Fibroblast of pulmonary artery (primary cell): ENCODE data around the gene SEMA4C.

Source experiments
- DNase-seq: peaks from one replicate; pipeline ENCODE4 v3.0.0-alpha.2; 2010; ENCODE audit warnings: low read depth
- H3K4me3 ChIP-seq: replicated peaks from 2 replicates; pipeline ENCODE4 v1.5.1; 2011; ENCODE audit warnings: low read depth, mild to moderate bottlenecking, control low read depth, low read length, moderate library complexity
- TF ChIP-seq, protein P1 (sequence below): IDR thresholded peaks from 2 replicates; pipeline ENCODE4 v1.5.1; 2011; ENCODE audit warnings: mild to moderate bottlenecking, control low read depth, low read length, inconsistent platforms; ENCODE audit errors: missing control alignments

SEMA4C gene

DNA sequence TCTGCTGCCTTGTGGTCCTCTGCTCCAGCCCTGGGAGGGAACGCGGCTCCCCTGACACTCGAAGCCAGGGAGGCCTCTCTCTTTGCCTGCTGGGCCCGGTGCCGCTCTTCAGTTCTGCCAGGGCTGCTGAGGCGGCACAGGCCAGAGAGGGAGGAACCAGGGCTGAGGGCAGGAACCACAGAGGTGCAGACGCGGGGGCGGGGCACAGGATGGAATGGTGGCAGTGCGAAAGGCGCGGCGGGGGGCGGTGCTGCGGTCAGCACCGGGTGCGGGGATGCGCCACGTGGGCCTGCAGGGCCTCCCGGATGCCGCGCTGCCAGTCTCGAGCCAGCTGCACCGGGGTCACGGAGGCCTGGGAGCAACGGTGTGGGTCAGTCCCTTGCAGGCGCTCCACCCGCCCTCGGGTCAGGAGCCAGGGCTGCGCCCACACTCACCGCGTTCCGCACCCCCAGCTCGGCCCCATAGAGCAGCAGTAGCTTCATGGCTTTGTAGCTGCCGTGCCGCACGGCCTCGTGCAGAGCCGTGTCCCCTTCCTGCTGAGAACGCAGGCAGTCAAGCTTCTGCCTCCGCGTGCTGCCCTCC is 30.5 kb downstream of the SEMA4C start:
- H3K4me3 ChIP-seq: no peak overlapping the region
- no peak for DNase-seq
- TF ChIP-seq, protein P1, sequence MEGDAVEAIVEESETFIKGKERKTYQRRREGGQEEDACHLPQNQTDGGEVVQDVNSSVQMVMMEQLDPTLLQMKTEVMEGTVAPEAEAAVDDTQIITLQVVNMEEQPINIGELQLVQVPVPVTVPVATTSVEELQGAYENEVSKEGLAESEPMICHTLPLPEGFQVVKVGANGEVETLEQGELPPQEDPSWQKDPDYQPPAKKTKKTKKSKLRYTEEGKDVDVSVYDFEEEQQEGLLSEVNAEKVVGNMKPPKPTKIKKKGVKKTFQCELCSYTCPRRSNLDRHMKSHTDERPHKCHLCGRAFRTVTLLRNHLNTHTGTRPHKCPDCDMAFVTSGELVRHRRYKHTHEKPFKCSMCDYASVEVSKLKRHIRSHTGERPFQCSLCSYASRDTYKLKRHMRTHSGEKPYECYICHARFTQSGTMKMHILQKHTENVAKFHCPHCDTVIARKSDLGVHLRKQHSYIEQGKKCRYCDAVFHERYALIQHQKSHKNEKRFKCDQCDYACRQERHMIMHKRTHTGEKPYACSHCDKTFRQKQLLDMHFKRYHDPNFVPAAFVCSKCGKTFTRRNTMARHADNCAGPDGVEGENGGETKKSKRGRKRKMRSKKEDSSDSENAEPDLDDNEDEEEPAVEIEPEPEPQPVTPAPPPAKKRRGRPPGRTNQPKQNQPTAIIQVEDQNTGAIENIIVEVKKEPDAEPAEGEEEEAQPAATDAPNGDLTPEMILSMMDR: no peak

DNA sequence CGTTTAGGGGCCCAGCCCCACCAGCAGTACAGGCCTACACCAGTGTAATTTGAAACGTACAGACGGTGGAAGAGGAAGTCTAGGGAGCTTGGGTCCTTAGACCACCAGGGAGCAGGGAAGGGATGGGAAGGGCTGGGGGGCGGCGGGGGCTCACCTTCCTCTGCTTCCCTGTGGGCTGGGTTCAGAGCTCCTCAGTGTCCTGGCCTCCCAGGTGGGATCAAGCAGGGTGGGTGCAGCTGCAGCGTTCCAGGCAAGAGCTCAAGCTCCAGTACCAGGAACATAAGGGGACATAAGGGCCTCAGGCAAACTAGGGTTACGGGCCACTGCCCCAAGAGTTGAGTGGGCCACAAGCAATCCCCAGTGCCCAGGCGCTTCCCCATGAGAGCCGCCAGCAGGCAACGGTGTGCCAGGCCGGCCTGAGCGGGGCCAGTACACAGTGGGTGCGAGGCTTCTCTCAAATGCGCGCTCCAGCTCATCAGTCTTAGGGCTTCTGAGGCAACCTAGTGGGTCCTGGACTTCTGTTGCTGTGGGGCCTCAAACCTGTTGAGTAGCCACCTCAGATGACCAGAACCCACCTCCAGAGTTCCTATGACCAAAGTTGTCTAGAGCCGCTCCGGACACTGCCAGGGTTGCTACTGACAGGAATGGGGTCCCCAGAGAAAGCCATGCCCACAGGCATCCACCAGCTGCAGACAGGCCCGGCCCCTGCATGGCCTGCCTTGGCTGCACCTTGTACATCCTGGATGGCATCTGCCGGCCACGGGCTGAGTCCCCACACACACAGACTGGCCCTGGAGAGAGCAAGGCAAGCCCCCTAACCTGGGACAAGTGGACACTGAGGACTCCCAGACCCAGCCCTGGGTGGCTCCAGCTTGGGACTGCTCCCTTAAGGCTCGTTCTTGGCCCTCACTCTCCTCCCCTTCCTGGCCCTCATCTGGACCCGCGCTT is 31.3 kb downstream of the SEMA4C start:
- H3K4me3 ChIP-seq: no peak overlapping the region

DNA sequence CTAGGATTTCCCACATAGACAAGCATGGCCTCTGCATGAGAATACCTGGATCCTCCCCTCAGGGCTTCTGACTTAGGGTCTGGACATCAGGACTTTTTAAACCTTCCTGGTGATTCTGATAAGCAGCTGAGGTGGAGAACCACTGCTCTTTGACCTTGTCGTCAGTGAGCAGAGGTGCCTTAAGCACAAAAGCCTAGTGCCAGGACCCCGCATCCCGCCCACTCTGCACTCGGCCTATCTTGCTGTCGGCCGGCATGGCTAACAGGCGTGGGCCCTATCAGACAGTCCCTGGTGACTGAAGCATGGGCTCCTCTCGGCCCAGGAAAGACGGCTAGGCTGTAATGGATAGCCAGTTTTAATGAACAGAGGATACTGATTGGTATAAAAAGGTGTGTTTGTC is 32.3 kb downstream of the SEMA4C start:
- no peak overlapping the region for H3K4me3 ChIP-seq
- TF ChIP-seq, protein P1: no peak
- no peak for DNase-seq

More for the DNA sequence above, 31.3 kb downstream of the SEMA4C start:
- DNase-seq: no peak
- TF ChIP-seq, protein P1: no peak

DNA sequence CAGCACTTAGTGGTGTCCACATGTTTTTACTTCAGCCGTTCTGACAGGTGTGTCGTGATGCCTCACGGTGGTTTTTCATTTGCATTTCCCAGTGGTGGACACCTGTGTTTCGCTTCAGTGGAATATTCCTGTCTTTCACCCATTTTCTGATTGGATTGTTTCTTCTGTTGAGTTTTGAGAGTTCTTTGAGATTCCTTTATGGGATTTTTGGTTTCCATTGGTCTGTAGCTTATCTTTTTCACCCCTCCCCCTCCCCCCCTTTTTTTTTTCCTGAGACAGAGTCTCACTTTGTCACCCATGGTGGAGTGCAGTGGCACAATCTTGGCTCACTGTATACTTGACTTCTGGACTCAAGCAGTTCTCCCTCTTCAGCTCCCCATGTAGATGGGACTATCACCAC is 34.0 kb downstream of the SEMA4C start:
- DNase-seq: no peak
- no peak overlapping the region for H3K4me3 ChIP-seq
- TF ChIP-seq, protein P1: no peak

DNA sequence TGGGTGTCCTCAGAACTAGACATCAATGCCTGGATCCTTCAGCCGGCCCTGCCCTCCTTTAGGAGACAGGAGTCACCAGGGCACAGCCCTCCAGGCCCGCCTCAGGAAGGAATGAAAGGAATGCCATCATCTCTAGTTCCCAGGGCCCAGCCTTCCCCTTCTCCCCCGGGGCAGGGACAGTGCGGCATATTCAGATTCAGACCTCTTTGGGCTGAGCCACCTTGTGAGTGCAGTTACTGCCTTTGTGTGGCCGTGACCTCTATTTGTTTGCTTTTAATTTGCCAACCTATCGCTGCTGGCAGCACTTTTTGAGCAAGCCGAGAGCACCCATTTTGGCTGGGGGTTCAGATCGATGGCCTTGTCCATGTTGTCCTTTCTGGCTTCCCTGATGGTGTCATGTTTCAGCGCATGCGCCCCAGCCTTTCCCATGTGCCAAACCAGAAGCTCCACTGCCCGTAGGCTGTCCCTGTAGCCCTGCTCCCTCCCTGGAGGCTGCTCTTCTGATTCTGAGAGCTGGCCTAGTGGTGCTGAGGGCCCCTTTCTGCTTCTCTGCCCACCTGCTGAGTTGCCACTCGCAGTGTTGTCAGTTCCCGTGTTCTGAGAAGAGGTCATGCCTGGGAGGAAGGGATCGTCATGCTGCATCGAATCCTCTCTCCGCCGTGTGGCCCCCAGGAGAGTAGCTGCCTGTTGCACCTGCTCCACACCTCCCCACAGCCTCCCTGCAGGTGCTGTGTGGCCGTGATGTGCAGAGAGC is 36.9 kb downstream of the SEMA4C start:
- H3K4me3 ChIP-seq: no peak overlapping the region
- peak; percentile 53 for DNase-seq
- TF ChIP-seq, protein P1: no peak

DNA sequence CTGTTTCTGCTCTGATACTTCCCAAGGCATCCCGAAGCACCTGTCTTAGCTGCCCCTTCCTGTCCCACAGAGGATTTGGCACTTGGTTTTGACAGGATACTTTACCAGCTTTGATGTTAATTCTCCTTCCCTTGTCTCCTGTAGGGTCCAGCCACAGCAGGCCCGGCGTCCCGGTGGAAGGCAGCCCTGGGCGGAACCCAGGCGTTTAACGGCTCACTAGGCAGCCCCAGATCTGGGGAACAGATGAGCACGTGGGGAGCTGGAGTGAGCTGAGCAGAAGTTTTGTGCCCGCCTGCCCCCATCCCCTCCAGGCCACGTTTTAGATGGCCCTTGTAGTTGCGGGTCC is 37.5 kb downstream of the SEMA4C start:
- TF ChIP-seq, protein P1: no peak
- no peak for DNase-seq
- H3K4me3 ChIP-seq: no peak overlapping the region
